ENCODE data around the gene CRYAA. TPM values are rescaled to one million over a fixed set of nuclear protein-coding genes. Genes with fewer than 3 reads are reported as not detected.
"Not testable (repeated sequence)": the region's sequence is repeated elsewhere in the genome, so short reads cannot be mapped to it uniquely, and the experiment has no call there.

Gene CRYAA
- total RNA-seq, 5 donors from 2014 or later (not counting 1 experiment from before 2014, with no cell fraction given) = not detected

- H3K36me3 Mint-ChIP-seq; H3K27me3 ChIP-seq (replicated peaks in 1 of 2; ENCODE audit: control insufficient read depth in 2 of 2, extremely low read depth in 1 of 2, insufficient read depth in 2 of 2, low read length in 1 of 2); H3K27me3 Mint-ChIP-seq; CTCF ChIA-PET; H3K4me3 Mint-ChIP-seq; H3K27ac ChIP-seq (ENCODE audit: low read length); H3K36me3 ChIP-seq (ENCODE audit: control insufficient read depth in 2 of 2, extremely low read depth in 1 of 2, insufficient read depth in 1 of 2, low read length in 1 of 2); H3K4me3 ChIP-seq (ENCODE audit: control insufficient read depth in 1 of 2, extremely low read depth in 1 of 2, low read length in 1 of 2); POLR2A ChIA-PET; H3K4me1 Mint-ChIP-seq; H3K9me3 ChIP-seq; H3K9me3 Mint-ChIP-seq; DNase-seq; H3K27ac Mint-ChIP-seq; H3K4me1 ChIP-seq (ENCODE audit: control insufficient read depth in 1 of 2, extremely low read depth in 1 of 2, insufficient read depth in 2 of 2, low read length in 2 of 2): not testable (repeated sequence)
- no CpG with 5 or more reads among the region's 16 CpGs for WGBS (ENCODE audit: insufficient coverage)
- peak; percentile 58 to 76 (median 70) for ATAC-seq (replicated peaks in 1 of 4)
These were observed 7.8 kb downstream of the CRYAA start for GRCh38 chr21:43176621-43177020.

DNA sequence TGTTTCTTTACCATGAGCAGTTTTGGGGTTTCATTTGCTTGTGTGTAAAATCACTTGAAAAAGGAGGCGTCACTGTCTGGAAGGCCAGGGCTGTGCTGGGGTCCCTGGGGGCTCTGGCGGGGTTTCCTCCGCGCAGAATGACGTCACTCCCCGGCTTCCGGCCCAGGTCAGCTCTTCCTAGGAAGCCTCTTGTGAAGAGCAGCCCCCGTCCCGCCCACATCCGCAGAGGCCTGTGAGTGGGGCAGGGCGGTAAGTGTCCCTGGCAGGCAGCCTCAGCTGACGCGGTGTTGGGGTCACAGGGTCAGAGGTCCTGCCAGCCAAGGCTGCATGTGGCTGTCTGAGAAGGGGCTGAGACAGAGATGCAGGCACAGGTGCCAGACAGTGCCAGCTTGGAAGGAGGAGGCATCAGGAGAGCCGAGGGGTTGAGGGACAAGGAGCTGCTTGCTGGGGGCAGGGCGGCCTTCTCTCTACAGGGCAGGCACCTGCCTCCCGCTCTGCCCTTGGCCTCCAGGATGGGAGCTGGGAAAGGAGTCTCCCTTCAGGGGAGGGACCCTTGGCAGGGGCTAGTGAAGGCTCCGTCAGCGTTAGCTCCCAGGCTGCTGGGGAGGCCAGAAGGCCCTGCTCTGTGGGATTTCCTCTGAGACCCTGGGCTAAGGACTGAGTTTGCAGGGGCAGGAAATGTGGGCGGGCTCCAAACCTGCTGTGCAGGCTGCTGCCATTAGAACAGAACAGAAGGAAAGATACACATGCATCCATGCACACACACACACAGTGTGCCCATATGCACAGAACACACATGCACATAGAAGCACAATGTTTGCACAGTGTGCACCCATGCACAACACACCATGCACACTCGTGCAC, 8.5 kb downstream of the CRYAA start:
- H3K27ac Mint-ChIP-seq; H3K36me3 ChIP-seq (ENCODE audit: control insufficient read depth in 2 of 2, extremely low read depth in 1 of 2, insufficient read depth in 1 of 2, low read length in 1 of 2); CTCF ChIA-PET; H3K4me1 ChIP-seq (ENCODE audit: control insufficient read depth in 1 of 2, extremely low read depth in 1 of 2, insufficient read depth in 2 of 2, low read length in 2 of 2); H3K27me3 ChIP-seq (replicated peaks in 1 of 2; ENCODE audit: control insufficient read depth in 2 of 2, extremely low read depth in 1 of 2, insufficient read depth in 2 of 2, low read length in 1 of 2); H3K4me3 Mint-ChIP-seq; H3K4me1 Mint-ChIP-seq; H3K27me3 Mint-ChIP-seq; H3K9me3 Mint-ChIP-seq; DNase-seq; H3K4me3 ChIP-seq (ENCODE audit: control insufficient read depth in 1 of 2, extremely low read depth in 1 of 2, low read length in 1 of 2); POLR2A ChIA-PET; H3K9me3 ChIP-seq; H3K36me3 Mint-ChIP-seq; H3K27ac ChIP-seq (ENCODE audit: low read length): not testable (repeated sequence)
- WGBS (ENCODE audit: insufficient coverage) = no CpG with 5 or more reads among the region's 20 CpGs
- peak; percentile 86 to 90 (median 88) for ATAC-seq (replicated peaks in 1 of 4)

- H3K4me3 ChIP-seq (ENCODE audit: control insufficient read depth in 1 of 2, extremely low read depth in 1 of 2, low read length in 1 of 2); H3K36me3 ChIP-seq (ENCODE audit: control insufficient read depth in 2 of 2, extremely low read depth in 1 of 2, insufficient read depth in 1 of 2, low read length in 1 of 2); H3K9me3 ChIP-seq; CTCF ChIA-PET; H3K4me3 Mint-ChIP-seq; H3K4me1 Mint-ChIP-seq; ATAC-seq (replicated peaks in 1 of 4); H3K9me3 Mint-ChIP-seq; H3K36me3 Mint-ChIP-seq; H3K4me1 ChIP-seq (ENCODE audit: control insufficient read depth in 1 of 2, extremely low read depth in 1 of 2, insufficient read depth in 2 of 2, low read length in 2 of 2); POLR2A ChIA-PET; H3K27me3 Mint-ChIP-seq; H3K27me3 ChIP-seq (replicated peaks in 1 of 2; ENCODE audit: control insufficient read depth in 2 of 2, extremely low read depth in 1 of 2, insufficient read depth in 2 of 2, low read length in 1 of 2); DNase-seq; H3K27ac Mint-ChIP-seq; H3K27ac ChIP-seq (ENCODE audit: low read length): not testable (repeated sequence)
- no CpG with 5 or more reads among the region's 22 CpGs for WGBS (ENCODE audit: insufficient coverage)
These were observed 9.5 kb downstream of the CRYAA start for GRCh38 chr21:43178175-43178826.

DNA sequence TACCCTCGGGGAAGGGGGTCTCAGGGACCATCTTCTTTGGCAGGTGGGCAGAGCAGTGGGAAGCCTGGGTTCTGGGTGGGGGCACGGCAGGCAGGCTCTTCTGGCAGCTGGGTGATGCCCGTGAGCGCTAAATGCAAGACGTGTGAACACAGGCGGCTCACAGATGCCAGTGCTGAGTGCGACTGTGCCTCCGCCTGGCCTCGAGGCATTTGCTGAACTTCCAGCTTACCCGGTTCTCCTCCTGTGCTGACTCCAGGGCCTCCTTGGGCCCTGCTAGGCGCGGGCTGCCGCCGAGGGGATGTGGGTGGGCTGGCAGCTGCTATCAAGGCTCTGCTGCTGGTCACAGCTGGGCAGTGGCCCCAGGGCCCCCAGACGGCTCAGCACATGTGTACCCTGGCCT, 12.2 kb downstream of the CRYAA start:
- POLR2A ChIA-PET; H3K4me1 ChIP-seq (ENCODE audit: control insufficient read depth in 1 of 2, extremely low read depth in 1 of 2, insufficient read depth in 2 of 2, low read length in 2 of 2); DNase-seq; H3K36me3 ChIP-seq (ENCODE audit: control insufficient read depth in 2 of 2, extremely low read depth in 1 of 2, insufficient read depth in 1 of 2, low read length in 1 of 2); H3K27ac ChIP-seq (ENCODE audit: low read length); ATAC-seq (replicated peaks in 1 of 4); H3K9me3 ChIP-seq; H3K36me3 Mint-ChIP-seq; H3K4me3 ChIP-seq (ENCODE audit: control insufficient read depth in 1 of 2, extremely low read depth in 1 of 2, low read length in 1 of 2); H3K27ac Mint-ChIP-seq; CTCF ChIA-PET; H3K4me1 Mint-ChIP-seq; H3K27me3 ChIP-seq (replicated peaks in 1 of 2; ENCODE audit: control insufficient read depth in 2 of 2, extremely low read depth in 1 of 2, insufficient read depth in 2 of 2, low read length in 1 of 2); H3K27me3 Mint-ChIP-seq; H3K4me3 Mint-ChIP-seq; H3K9me3 Mint-ChIP-seq: not testable (repeated sequence)
- no CpG with 5 or more reads among the region's 15 CpGs for WGBS (ENCODE audit: insufficient coverage)

DNA sequence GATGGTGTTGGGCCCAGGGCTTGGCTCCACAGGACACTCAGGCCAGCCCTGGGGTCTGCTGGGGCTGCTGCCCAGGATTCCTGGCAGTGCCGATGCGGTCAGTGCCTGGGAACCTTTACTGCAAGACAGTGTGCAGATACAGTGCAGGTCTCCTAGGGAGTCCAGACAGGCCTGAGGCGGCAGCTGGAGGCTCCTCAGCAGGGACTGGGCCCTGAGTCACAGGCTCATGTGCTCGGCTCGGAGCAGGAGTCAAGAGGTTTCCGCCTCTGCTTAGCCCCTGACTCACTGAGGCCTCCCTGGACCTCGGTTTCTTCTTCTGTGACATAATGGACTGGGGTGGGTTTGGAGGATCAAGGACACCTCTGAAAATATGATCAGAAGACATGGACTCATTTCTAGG, 18.5 kb downstream of the CRYAA start:
- H3K4me3 Mint-ChIP-seq; H3K9me3 Mint-ChIP-seq; H3K27ac ChIP-seq (ENCODE audit: low read length); H3K4me3 ChIP-seq (ENCODE audit: control insufficient read depth in 1 of 2, extremely low read depth in 1 of 2, low read length in 1 of 2); CTCF ChIA-PET; H3K27ac Mint-ChIP-seq; ATAC-seq (replicated peaks in 1 of 4); DNase-seq; H3K27me3 ChIP-seq (replicated peaks in 1 of 2; ENCODE audit: control insufficient read depth in 2 of 2, extremely low read depth in 1 of 2, insufficient read depth in 2 of 2, low read length in 1 of 2); H3K27me3 Mint-ChIP-seq; H3K36me3 Mint-ChIP-seq; H3K4me1 ChIP-seq (ENCODE audit: control insufficient read depth in 1 of 2, extremely low read depth in 1 of 2, insufficient read depth in 2 of 2, low read length in 2 of 2); POLR2A ChIA-PET; H3K9me3 ChIP-seq; H3K36me3 ChIP-seq (ENCODE audit: control insufficient read depth in 2 of 2, extremely low read depth in 1 of 2, insufficient read depth in 1 of 2, low read length in 1 of 2): not testable (repeated sequence)
- no CpG with 5 or more reads among the region's 7 CpGs for WGBS (ENCODE audit: insufficient coverage)
- peaks cover 4 to 18% (median 11%) of the 10 kb centered on the region in 3 donors for H3K4me1 Mint-ChIP-seq

- ChIA-PET CTCF (no interaction called here), POLR2A (no interaction called here)
- peak in 1 of 35 experiments; percentile 2 for DNase-seq
- peaks cover 0 to 4% of the 10 kb centered on the region in 2 donors for H3K27me3 Mint-ChIP-seq
- H3K4me3 ChIP-seq (ENCODE audit: control insufficient read depth in 1 of 2, extremely low read depth in 1 of 2, low read length in 1 of 2) = no peak overlapping the region
- H3K9me3 Mint-ChIP-seq = no peaks in the 10 kb centered on the region
- no peaks in the 10 kb centered on the region for H3K4me1 ChIP-seq (ENCODE audit: control insufficient read depth in 1 of 2, extremely low read depth in 1 of 2, insufficient read depth in 2 of 2, low read length in 2 of 2)
- H3K36me3 Mint-ChIP-seq = peaks cover 7% of the 10 kb centered on the region
- no peak overlapping the region for H3K27ac ChIP-seq (ENCODE audit: low read length)
- WGBS (ENCODE audit: insufficient coverage) = 80% methylated on average over 4 of the region's 4 CpGs
- peaks cover 0 to 10% of the 10 kb centered on the region in 2 experiments for H3K27me3 ChIP-seq (replicated peaks in 1 of 2; ENCODE audit: control insufficient read depth in 2 of 2, extremely low read depth in 1 of 2, insufficient read depth in 2 of 2, low read length in 1 of 2)
- H3K27ac Mint-ChIP-seq = no peak overlapping the region
- H3K4me3 Mint-ChIP-seq = no peak overlapping the region
- H3K36me3 ChIP-seq (ENCODE audit: control insufficient read depth in 2 of 2, extremely low read depth in 1 of 2, insufficient read depth in 1 of 2, low read length in 1 of 2) = no peaks in the 10 kb centered on the region
- no peaks in the 10 kb centered on the region for H3K9me3 ChIP-seq
- H3K4me1 Mint-ChIP-seq = peaks cover 4 to 18% (median 11%) of the 10 kb centered on the region in 3 donors
- no peak for ATAC-seq (replicated peaks in 1 of 4)
These were observed 18.9 kb downstream of the CRYAA start for GRCh38 chr21:43187715-43188114.

Measured in T-cell (primary cell).